ACC112 (cell line): ENCODE data around the gene BYSL.

Source experiments
- H2AFZ ChIP-seq: fragments of 200-600 bp; sonication (generic); one replicate; pipeline ENCODE4 v1.6.0; 2017; ENCODE audit warnings: antibody characterized with exemption, low read length; ENCODE audit not compliant: unreplicated experiment
- H3K27ac ChIP-seq: fragments of 200-600 bp; sonication (generic); 2 replicates; pipeline ENCODE4 v1.5.1; 2014; ENCODE audit warnings: low read depth, mild to moderate bottlenecking, antibody characterized with exemption, low read length, moderate library complexity
- H3K27me3 ChIP-seq: fragments of 200-600 bp; sonication (generic); 2 replicates; pipeline ENCODE4 v1.6.1; 2014; ENCODE audit warnings: mild to moderate bottlenecking, antibody characterized with exemption, low read length, moderate library complexity, mixed read lengths; ENCODE audit not compliant: insufficient read depth
- H3K36me3 ChIP-seq: fragments of 200-600 bp; sonication (generic); 2 replicates; pipeline ENCODE4 v1.6.1; 2016; ENCODE audit warnings: mild to moderate bottlenecking, antibody characterized with exemption, low read length, moderate library complexity, mixed read lengths; ENCODE audit not compliant: insufficient read depth
- H3K4me1 ChIP-seq: fragments of 200-600 bp; sonication (generic); one replicate; pipeline ENCODE4 v1.6.1; 2016; ENCODE audit warnings: low read length, mixed read lengths; ENCODE audit not compliant: insufficient read depth, unreplicated experiment, control insufficient read depth
- H3K4me3 ChIP-seq: fragments of 200-600 bp; sonication (generic); 2 replicates; pipeline ENCODE4 v1.5.1; 2014; ENCODE audit warnings: mild to moderate bottlenecking, low read depth, low read length
- H3K79me2 ChIP-seq: fragments of 200-600 bp; sonication (generic); one replicate; pipeline ENCODE4 v1.6.0; 2016; ENCODE audit warnings: low read length; ENCODE audit not compliant: control insufficient read depth, unreplicated experiment, insufficient read depth

The BYSL gene

DNA sequence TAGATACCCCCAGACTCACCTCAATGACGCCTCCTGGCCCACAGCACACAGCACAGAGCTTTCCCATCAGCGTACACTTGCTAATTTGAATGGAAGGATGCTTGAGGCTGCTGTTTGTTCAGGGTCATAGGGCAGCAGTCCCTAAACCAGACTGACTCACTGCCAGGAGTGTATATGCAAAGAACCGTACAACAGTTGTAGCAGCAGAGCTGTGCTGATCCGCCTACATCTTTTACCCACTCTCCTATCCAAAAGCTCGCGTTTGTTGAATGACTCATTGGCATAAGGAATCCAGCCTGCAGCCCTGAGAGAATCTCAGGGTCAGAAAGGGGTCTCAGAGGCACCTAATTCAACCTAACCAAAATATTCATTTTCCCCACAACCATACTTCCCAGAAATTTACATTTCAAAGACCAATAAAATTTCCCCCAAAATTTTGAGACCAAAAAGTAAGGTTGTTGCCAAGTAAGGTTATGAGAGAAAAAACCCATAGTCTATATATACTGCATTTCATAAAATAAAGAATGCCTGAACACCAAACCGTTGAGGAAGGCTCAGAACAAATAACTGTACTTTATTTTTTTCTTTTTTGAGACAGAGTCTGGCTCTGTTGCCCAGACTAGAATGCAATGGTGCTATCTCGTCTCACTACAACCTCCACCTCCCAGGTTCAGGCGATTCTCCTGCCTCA lies 55.6 kb downstream of the BYSL start:
- Histone ChIP-seq H3K27me3 (no peaks in the 10 kb centered on the region), H2AFZ (no peak overlapping the region), H3K79me2 (peaks cover 17% of the 10 kb centered on the region), H3K4me3 (no peak overlapping the region), H3K36me3 (no peaks in the 10 kb centered on the region), H3K4me1 (peaks cover 27% of the 10 kb centered on the region), H3K27ac (peak overlapping the region; percentile 40)
